Erythroblast (primary cell): Measurements from ENCODE around the gene ADAM12.

Experiments
- GATA1 ChIP-seq: IDR thresholded peaks from 2 replicates; pipeline ENCODE4 v1.6.1; 2011; ENCODE audit warnings: low read depth, mild to moderate bottlenecking, control low read depth, low read length, moderate library complexity
- POLR2A ChIP-seq: IDR thresholded peaks from 2 replicates; pipeline ENCODE4 v1.6.1; 2011; ENCODE audit warnings: mild to moderate bottlenecking, low read length

DNA sequence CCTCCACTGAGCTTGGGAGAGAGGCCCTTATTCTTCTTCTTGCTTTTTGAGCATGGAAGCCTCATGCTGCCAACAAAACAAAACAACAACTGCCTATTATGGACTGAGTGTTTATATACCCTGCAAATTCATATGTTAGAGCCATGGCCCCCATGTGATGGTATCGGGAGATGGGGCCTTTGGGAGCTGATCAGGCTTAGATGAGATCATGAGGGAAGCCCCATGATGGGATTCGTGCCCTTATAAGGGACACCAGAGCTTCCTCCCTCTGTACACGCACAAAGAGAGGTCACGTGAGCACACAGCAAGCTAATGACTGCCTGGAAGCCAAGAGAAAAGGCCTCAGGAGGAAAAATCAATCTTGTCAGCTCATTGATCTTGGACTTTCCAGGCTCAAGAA lies 256.9 kb downstream of the ADAM12 start:
- TF ChIP-seq POLR2A (no peak), GATA1 (no peak)
